CD14-positive monocyte (primary cell): ENCODE measurements around the gene MYOM1. TPM values are rescaled to one million over a fixed set of nuclear protein-coding genes. Genes with fewer than 3 reads are reported as not detected.

Source experiments
- DNase-seq, 3 donors: peaks; one replicate each; pipeline ENCODE4 v3.0.0-alpha.2; 2011 to 2022
- H2AFZ ChIP-seq: 2 replicates; pipeline ENCODE4 v1.6.0; 2012; ENCODE audit warnings: mild to moderate bottlenecking, low read depth, low read length, inconsistent platforms; ENCODE audit not compliant: insufficient read depth, poor library complexity, severe bottlenecking
- H3K27ac ChIP-seq, 2 donors: 1 replicate in 1 of 2; 2 replicates in 1 of 2; pipeline ENCODE4 v1.5.1; 2012 to 2013; ENCODE audit warnings: low read length in 2 of 2, control low read depth in 1 of 2, inconsistent platforms in 1 of 2, low read depth in 1 of 2, mild to moderate bottlenecking in 1 of 2
- H3K27me3 ChIP-seq, 2 donors: one replicate each; pipeline versions ENCODE4 v1.6.0 to v1.6.1; 2011 to 2013; ENCODE audit warnings: low read length in 2 of 2; ENCODE audit not compliant: control insufficient read depth in 2 of 2, insufficient read depth in 2 of 2
- H3K36me3 ChIP-seq, 2 donors: replicated peaks in 1 of 2; 1 replicate in 1 of 2; 2 replicates in 1 of 2; pipeline versions ENCODE4 v1.5.1 to v1.6.1; 2012 to 2013; ENCODE audit warnings: low read length in 2 of 2, control low read depth in 1 of 2, inconsistent platforms in 1 of 2, mild to moderate bottlenecking in 1 of 2; ENCODE audit not compliant: insufficient read depth in 2 of 2, control insufficient read depth in 1 of 2
- H3K4me1 ChIP-seq, 2 donors: 1 replicate in 1 of 2; 2 replicates in 1 of 2; pipeline versions ENCODE4 v1.5.1 to v1.6.1; 2012 to 2013; ENCODE audit warnings: low read length in 2 of 2, control low read depth in 1 of 2, inconsistent platforms in 1 of 2, mild to moderate bottlenecking in 1 of 2, moderate library complexity in 1 of 2; ENCODE audit not compliant: insufficient read depth in 2 of 2, control insufficient read depth in 1 of 2
- H3K4me2 ChIP-seq: replicated peaks from 2 replicates; pipeline ENCODE3; 2012; ENCODE audit warnings: low read length, moderate library complexity, mild to moderate bottlenecking; ENCODE audit not compliant: poor library complexity, severe bottlenecking; ENCODE audit errors: extremely low read depth
- H3K4me3 ChIP-seq, 3 experiments: fragments of 200-600 bp in 1 of 3; sonication (generic) in 1 of 3; replicated peaks in 1 of 3; 1 replicate in 2 of 3; 2 replicates in 1 of 3; pipeline ENCODE4 v1.5.1; 2011 to 2013; ENCODE audit warnings: low read length in 3 of 3, mild to moderate bottlenecking in 3 of 3, control low read depth in 2 of 3, low read depth in 2 of 3, inconsistent platforms in 1 of 3, moderate library complexity in 1 of 3
- H3K79me2 ChIP-seq: 2 replicates; pipeline ENCODE4 v1.6.0; 2012; ENCODE audit warnings: mild to moderate bottlenecking, control low read depth, inconsistent platforms, low read length, moderate library complexity; ENCODE audit not compliant: insufficient read depth
- H3K9ac ChIP-seq: 2 replicates; pipeline ENCODE4 v1.6.0; 2017; ENCODE audit warnings: low read length, mild to moderate bottlenecking; ENCODE audit not compliant: insufficient read depth, poor library complexity, severe bottlenecking
- H3K9me3 ChIP-seq, 2 donors: replicated peaks in 1 of 2; 1 replicate in 1 of 2; 2 replicates in 1 of 2; pipeline versions ENCODE4 v1.5.1 to v1.6.1; 2012 to 2013; ENCODE audit warnings: low read length in 2 of 2, control low read depth in 1 of 2; ENCODE audit not compliant: control insufficient read depth in 1 of 2, insufficient read depth in 1 of 2
- H4K20me1 ChIP-seq: 2 replicates; pipeline ENCODE4 v1.6.0; 2012; ENCODE audit warnings: mild to moderate bottlenecking, low read length, control low read depth, moderate library complexity; ENCODE audit not compliant: insufficient read depth
- H3K27ac Mint-ChIP-seq, 7 donors: one replicate each; pipeline ENCODE4 v1.8.0; 2020; ENCODE audit warnings: mild to moderate bottlenecking in 7 of 7, mixed read lengths in 7 of 7, moderate library complexity in 6 of 7, inconsistent platforms in 2 of 7
- H3K27me3 Mint-ChIP-seq, 3 donors: one replicate each; pipeline ENCODE4 v1.8.0; 2021 to 2022; ENCODE audit warnings: low read depth in 3 of 3, mild to moderate bottlenecking in 3 of 3, mixed read lengths in 3 of 3, moderate library complexity in 3 of 3, inconsistent platforms in 1 of 3
- H3K36me3 Mint-ChIP-seq, 2 donors: one replicate each; pipeline ENCODE4 v1.8.0; 2020; ENCODE audit warnings: mixed read lengths in 2 of 2, inconsistent platforms in 1 of 2, mild to moderate bottlenecking in 1 of 2
- H3K4me1 Mint-ChIP-seq: one replicate; pipeline ENCODE4 v1.8.0; 2020; ENCODE audit warnings: mild to moderate bottlenecking, mixed read lengths
- H3K4me3 Mint-ChIP-seq, 2 donors: one replicate each; pipeline ENCODE4 v1.8.0; 2020; ENCODE audit warnings: mild to moderate bottlenecking in 2 of 2, mixed read lengths in 2 of 2, moderate library complexity in 1 of 2
- H3K9me3 Mint-ChIP-seq, 7 donors: one replicate each; pipeline ENCODE4 v1.8.0; 2020 to 2022; ENCODE audit warnings: mixed read lengths in 7 of 7, mild to moderate bottlenecking in 6 of 7, moderate library complexity in 6 of 7, inconsistent platforms in 2 of 7
- CTCF ChIP-seq: fragments of 200-600 bp; IDR thresholded peaks from one replicate; pipeline ENCODE4 v1.8.0; 2022; ENCODE audit warnings: antibody characterized with exemption, mild to moderate bottlenecking
- WGBS: methylation state at CpG from one replicate; pipeline ENCODE4 v1.1.5; 2013; ENCODE audit warnings: missing lambda C conversion rate; ENCODE audit not compliant: insufficient coverage; 5-methylcytosine and 5-hydroxymethylcytosine counted together
- intact Hi-C, 2 donors: fragments of 100-400 bp; cut with micrococcal nuclease; formaldehyde crosslinking; loops; one replicate each; pipeline versions ENCODE4 v1.15.0 to v1.15.1; 2023
- polyA plus RNA-seq, 3 donors: library from polyadenylated mRNA; depleted of rRNA in 1 of 3; unstranded in 2 of 3; stranded (reverse) in 1 of 3; fragments of 300-500 nt in 2 of 3; fragments of >200 nt in 1 of 3; fragmentation: Illumina TruSeq in 2 of 3; gene quantifications; 1 replicate in 2 of 3; 2 replicates in 1 of 3; pipeline ENCODE4 v1.2.3, GENCODE V29; 2012 to 2021

The MYOM1 gene
- polyA plus RNA-seq, 3 donors: 0.05 to 0.95 (median 0.22) TPM

GRCh38 chr18:3062798-3063680, 156.7 kb downstream of the MYOM1 start:
- Histone ChIP-seq H3K4me1 (no peaks in the 10 kb centered on the region), H3K4me3 (no peak overlapping the region), H3K4me2 (no peak overlapping the region), H3K9ac (no peak overlapping the region), H3K36me3 (no peaks in the 10 kb centered on the region), H4K20me1 (no peaks in the 10 kb centered on the region), H2AFZ (no peak overlapping the region), H3K79me2 (no peaks in the 10 kb centered on the region), H3K27ac (no peak overlapping the region), H3K9me3 (no peaks in the 10 kb centered on the region), H3K27me3 (no peaks in the 10 kb centered on the region)
- no peaks in the 10 kb centered on the region for H3K27me3 Mint-ChIP-seq
- no peaks in the 10 kb centered on the region for H3K9me3 Mint-ChIP-seq
- peak; percentile 22 to 57 (median 45) for DNase-seq
- 44% methylated on average over 11 of the region's 16 CpGs for WGBS
- intact Hi-C loops: loop anchor here (10.0 kb wide), 1 partner anchor 128 kb away; no protein-coding TSS in a partner anchor
- peaks cover 40% of the 10 kb centered on the region for H3K4me1 Mint-ChIP-seq
- no peak overlapping the region for H3K27ac Mint-ChIP-seq
- TF ChIP-seq CTCF: peak; percentile 78
- peak overlapping the region in 1 of 2 donors; percentile 70 for H3K4me3 Mint-ChIP-seq
- no peaks in the 10 kb centered on the region for H3K36me3 Mint-ChIP-seq

GRCh38 chr18:3061581-3062312, 158.0 kb downstream of the MYOM1 start:
- H3K4me3 ChIP-seq: no peak overlapping the region
- H3K36me3 ChIP-seq: no peaks in the 10 kb centered on the region
- no peak overlapping the region for H3K27ac ChIP-seq
- no peaks in the 10 kb centered on the region for H3K27me3 ChIP-seq
- TF ChIP-seq CTCF: no peak
- no peaks in the 10 kb centered on the region for H4K20me1 ChIP-seq
- no peak overlapping the region for H3K4me3 Mint-ChIP-seq
- H3K9ac ChIP-seq: no peak overlapping the region
- no peaks in the 10 kb centered on the region for H3K4me1 ChIP-seq
- H3K9me3 ChIP-seq: no peaks in the 10 kb centered on the region
- no peak overlapping the region for H3K4me2 ChIP-seq
- H3K79me2 ChIP-seq: no peaks in the 10 kb centered on the region
- H3K27me3 Mint-ChIP-seq: no peaks in the 10 kb centered on the region
- DNase-seq: no peak
- peak overlapping the region in 2 of 7 donors; percentile 32 to 77 for H3K27ac Mint-ChIP-seq
- intact Hi-C loops: loop anchor here (10.0 kb wide), 1 partner anchor 127 kb away; no protein-coding TSS in a partner anchor
- H3K9me3 Mint-ChIP-seq: no peaks in the 10 kb centered on the region
- H3K4me1 Mint-ChIP-seq: peaks cover 32% of the 10 kb centered on the region
- peak overlapping the region; percentile 50 for H2AFZ ChIP-seq
- 56% methylated on average over 8 of the region's 11 CpGs for WGBS
- no peaks in the 10 kb centered on the region for H3K36me3 Mint-ChIP-seq
